ENCODE results near the gene DLL4.

DLL4 gene

DNA sequence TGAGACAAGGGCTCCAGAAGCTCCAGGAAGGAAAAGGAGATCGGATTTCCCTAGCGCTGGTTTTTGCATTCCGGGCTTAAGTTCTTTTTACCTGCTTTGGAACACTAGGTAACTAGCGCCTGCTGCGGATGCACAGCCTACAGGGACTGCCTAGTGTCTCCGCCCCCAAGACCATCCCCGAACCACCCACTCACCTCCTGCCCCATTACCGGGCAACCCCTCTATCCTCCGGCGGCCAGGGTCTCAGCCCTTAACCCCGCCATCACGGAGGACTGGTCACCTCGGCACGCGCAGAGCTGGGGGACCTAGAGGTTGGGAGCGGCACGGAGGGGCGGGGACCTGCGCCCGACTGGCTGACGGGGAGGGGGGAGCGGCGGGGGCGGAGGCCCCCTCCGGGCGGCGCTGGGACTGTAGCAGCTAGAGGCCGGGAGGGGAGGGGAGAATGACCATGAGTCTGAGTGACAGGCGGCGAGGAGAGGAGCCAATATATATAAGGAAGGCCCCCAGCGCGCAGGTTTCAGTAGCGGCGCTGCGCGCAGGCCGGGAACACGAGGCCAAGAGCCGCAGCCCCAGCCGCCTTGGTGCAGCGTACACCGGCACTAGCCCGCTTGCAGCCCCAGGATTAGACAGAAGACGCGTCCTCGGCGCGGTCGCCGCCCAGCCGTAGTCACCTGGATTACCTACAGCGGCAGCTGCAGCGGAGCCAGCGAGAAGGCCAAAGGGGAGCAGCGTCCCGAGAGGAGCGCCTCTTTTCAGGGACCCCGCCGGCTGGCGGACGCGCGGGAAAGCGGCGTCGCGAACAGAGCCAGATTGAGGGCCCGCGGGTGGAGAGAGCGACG lies at the start of gene DLL4:
DLL4 (plus strand) TSS at position 520 of the 839 bp plus-strand sequence. CDS start 329 bp downstream, outside the sequence.
- peak within 1 kb of the TSS; percentile 45 for H3K4me3 ChIP-seq (ENCODE audit: low read depth, low read length)
- TF ChIP-seq, protein P1, sequence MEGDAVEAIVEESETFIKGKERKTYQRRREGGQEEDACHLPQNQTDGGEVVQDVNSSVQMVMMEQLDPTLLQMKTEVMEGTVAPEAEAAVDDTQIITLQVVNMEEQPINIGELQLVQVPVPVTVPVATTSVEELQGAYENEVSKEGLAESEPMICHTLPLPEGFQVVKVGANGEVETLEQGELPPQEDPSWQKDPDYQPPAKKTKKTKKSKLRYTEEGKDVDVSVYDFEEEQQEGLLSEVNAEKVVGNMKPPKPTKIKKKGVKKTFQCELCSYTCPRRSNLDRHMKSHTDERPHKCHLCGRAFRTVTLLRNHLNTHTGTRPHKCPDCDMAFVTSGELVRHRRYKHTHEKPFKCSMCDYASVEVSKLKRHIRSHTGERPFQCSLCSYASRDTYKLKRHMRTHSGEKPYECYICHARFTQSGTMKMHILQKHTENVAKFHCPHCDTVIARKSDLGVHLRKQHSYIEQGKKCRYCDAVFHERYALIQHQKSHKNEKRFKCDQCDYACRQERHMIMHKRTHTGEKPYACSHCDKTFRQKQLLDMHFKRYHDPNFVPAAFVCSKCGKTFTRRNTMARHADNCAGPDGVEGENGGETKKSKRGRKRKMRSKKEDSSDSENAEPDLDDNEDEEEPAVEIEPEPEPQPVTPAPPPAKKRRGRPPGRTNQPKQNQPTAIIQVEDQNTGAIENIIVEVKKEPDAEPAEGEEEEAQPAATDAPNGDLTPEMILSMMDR (IDR thresholded peaks at IDR 0.05; ENCODE audit: insufficient read depth, low read depth, low read length, missing control alignments) = no peak
- peak; percentile 71 for DNase-seq (ENCODE audit: low read depth)

DNA sequence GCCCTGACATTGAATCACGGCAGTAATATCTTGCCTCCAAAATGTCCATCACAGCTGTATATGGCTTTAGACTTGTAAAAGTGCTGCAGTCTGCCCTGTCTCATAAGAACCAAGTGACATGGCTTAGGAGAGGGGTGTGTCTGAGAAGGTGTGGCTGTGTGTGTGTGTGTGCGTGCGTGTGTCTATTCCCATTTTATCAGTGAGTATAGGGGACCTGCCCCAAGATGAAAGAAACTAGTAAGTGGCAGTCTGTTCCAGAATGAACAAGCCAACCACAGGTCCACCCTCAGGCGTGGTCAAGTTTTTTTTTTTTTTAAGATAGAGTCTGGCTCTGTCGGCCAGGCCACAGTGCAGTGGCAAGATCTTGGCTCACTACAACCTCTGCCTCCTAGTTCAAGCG lies 49.5 kb upstream of the DLL4 start:
- peak; percentile 68 for DNase-seq (ENCODE audit: low read depth)
- TF ChIP-seq, protein P1 (IDR thresholded peaks at IDR 0.05; ENCODE audit: insufficient read depth, low read depth, low read length, missing control alignments) = no peak

DNA sequence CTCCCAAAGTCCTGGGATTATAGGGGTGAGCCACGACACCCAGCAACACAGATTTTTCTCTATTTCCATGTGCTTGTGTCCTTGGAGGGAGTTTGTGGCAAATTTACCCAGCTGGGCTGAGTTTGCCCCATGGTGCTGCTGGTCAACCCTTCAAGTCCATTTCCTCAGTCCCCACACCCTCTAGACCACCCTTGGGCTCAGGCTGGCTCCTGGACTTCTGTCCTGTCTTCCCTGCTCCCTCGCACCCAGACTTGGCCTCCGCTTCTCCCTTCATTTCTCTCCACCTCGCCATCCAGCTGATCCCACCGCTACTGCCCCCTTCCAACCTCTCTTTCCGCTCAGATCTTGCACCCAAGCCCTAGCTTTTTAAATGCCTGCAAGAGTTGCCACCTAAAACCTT lies 47.8 kb upstream of the DLL4 start:
- H3K4me3 ChIP-seq (ENCODE audit: low read depth, low read length) = no peak overlapping the region
- no peak for DNase-seq (ENCODE audit: low read depth)

More for the DNA sequence above, 49.5 kb upstream of the DLL4 start:
- no peak overlapping the region for H3K4me3 ChIP-seq (ENCODE audit: low read depth, low read length)

DNA sequence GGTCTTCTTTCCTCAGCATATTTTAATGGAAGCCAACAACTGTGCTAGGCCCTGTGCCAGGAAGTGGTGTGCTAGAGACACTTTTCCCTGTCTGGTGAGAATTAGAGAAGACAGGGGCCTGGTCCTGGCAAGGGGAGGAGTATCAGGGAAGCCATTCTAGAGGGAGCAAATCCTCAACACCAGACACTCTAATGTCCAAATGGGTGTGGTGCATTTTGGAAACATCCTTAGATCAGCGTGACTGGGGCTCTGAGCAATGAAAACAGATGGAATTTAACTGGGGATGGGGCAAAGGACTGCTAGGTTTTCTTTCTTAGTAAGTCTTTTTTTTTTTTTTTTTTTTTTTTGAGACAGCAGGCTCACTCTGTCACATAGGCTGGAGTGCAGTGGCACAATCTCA lies 42.6 kb upstream of the DLL4 start:
- no peak for DNase-seq (ENCODE audit: low read depth)
- H3K4me3 ChIP-seq (ENCODE audit: low read depth, low read length) = no peak overlapping the region
- TF ChIP-seq, protein P1 (IDR thresholded peaks at IDR 0.05; ENCODE audit: insufficient read depth, low read depth, low read length, missing control alignments) = no peak

More for the DNA sequence above, 47.8 kb upstream of the DLL4 start:
- TF ChIP-seq, protein P1 (IDR thresholded peaks at IDR 0.05; ENCODE audit: insufficient read depth, low read depth, low read length, missing control alignments) = no peak

DNA sequence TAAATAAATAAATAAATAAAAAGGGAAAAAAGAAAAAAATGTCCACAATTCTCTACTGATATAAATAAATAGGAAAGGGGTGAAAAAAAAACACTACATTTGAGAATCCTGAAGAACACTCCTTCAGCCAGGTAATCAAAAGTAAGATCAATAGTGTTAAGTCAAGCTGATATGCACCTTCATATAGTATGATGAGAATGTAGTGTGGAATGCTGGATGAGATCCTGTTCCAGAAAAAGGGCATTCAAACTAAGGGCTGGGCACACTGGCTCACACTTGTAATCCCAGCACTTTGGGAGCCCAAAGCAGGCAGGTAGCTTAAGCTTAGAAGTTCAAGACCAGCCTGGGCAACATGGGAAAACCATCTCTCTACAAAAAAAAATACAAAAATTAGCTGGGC lies 40.0 kb upstream of the DLL4 start:
- TF ChIP-seq, protein P1 (IDR thresholded peaks at IDR 0.05; ENCODE audit: insufficient read depth, low read depth, low read length, missing control alignments) = no peak
- DNase-seq (ENCODE audit: low read depth) = no peak
- no peak overlapping the region for H3K4me3 ChIP-seq (ENCODE audit: low read depth, low read length)

DNA sequence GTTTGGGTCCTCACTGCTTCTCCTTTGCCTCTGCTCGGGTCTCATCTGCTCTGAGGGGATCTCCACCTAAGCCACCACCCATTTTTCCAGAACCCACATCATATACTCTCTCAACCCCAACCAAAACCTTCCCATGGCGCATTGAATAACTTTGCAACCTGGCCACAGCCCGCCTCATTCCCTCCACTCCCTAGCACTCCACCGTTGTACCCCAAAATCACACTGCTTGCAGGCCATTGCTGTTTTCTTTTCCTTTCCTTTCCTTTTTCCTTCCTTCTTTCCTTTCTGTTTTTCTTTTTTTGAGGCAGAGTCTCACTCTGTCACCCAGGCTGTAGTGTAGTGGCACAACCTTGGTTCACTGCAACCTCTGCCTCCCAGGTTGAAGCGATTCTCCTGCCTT lies 38.0 kb upstream of the DLL4 start:
- TF ChIP-seq, protein P1 (IDR thresholded peaks at IDR 0.05; ENCODE audit: insufficient read depth, low read depth, low read length, missing control alignments) = no peak
- no peak for DNase-seq (ENCODE audit: low read depth)
- H3K4me3 ChIP-seq (ENCODE audit: low read depth, low read length) = no peak overlapping the region

Measured in GM12865 (cell line).